IPS-18a (cell line): ENCODE results near the gene BICRAL.

ENCODE experiments used
- H3K27ac ChIP-seq: one replicate; pipeline ENCODE4 v1.5.1; 2013; ENCODE audit warnings: low read length
- H3K27me3 ChIP-seq: one replicate; pipeline ENCODE4 v1.6.1; 2013; ENCODE audit warnings: mild to moderate bottlenecking, low read length; ENCODE audit not compliant: control insufficient read depth, insufficient read depth
- H3K36me3 ChIP-seq: one replicate; pipeline ENCODE4 v1.6.1; 2013; ENCODE audit warnings: low read depth, low read length; ENCODE audit not compliant: control insufficient read depth
- H3K4me1 ChIP-seq: one replicate; pipeline ENCODE4 v1.6.1; 2013; ENCODE audit warnings: low read depth, low read length; ENCODE audit not compliant: control insufficient read depth
- H3K4me3 ChIP-seq: one replicate; pipeline ENCODE4 v1.5.1; 2013; ENCODE audit warnings: low read length
- H3K9ac ChIP-seq: one replicate; pipeline ENCODE4 v1.6.1; 2013; ENCODE audit warnings: mild to moderate bottlenecking, low read length, moderate library complexity
- H3K9me3 ChIP-seq: one replicate; pipeline ENCODE4 v1.6.1; 2013; ENCODE audit warnings: low read depth, low read length; ENCODE audit not compliant: control insufficient read depth

BICRAL gene

DNA sequence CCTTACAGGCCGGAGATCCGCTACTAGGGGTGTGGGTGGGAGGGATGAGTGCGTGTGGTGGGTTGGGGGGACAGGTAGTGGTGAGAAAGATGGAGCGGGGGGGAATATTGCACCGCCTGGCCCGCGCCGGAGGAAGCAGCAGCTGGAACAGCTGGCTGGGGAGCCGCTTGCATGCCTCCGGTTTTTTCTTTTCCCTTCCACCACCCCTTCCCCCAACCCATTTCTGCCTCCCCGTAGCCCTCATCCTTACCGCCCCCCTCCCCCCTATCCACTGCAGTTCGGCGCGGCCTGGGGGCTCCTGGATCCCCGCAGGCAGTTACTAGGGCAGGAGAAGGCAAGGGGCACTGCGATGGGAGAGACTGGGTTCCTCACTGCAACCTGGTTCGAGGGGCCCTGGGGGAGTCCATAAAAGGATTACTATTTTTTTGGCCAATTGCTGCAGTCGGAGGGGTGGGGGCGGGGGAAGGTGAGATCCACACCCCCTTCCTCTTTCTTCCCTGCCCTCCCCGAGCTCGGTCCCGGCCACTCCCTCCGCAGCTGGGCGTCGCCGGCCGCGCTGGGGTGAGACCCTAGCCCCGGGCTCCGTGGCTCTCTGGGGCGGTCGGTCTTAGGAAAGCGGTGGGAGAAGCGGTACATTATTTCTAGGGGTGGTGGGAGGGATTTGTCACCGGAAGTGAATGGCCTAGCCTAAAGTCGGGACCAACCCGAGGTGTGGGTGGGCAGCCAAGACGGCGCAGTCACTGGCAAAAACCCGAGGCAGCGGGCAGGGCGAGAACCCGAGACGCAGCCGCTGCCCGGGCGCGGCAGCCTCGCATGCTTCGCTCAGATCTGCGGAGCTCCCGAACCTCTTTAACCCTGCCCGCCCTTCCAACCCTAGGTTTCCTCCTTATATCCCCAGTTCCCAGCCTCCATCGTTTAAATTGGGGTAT lies 35.1 kb upstream of the BICRAL start:
- H3K27me3 ChIP-seq = no peaks in the 10 kb centered on the region
- no peaks in the 10 kb centered on the region for H3K36me3 ChIP-seq
- H3K27ac ChIP-seq = peak overlapping the region; percentile 87
- no peaks in the 10 kb centered on the region for H3K9me3 ChIP-seq
- H3K9ac ChIP-seq = peak overlapping the region; percentile 91
- peak overlapping the region; percentile 90 for H3K4me3 ChIP-seq
- H3K4me1 ChIP-seq = peaks cover 9% of the 10 kb centered on the region

DNA sequence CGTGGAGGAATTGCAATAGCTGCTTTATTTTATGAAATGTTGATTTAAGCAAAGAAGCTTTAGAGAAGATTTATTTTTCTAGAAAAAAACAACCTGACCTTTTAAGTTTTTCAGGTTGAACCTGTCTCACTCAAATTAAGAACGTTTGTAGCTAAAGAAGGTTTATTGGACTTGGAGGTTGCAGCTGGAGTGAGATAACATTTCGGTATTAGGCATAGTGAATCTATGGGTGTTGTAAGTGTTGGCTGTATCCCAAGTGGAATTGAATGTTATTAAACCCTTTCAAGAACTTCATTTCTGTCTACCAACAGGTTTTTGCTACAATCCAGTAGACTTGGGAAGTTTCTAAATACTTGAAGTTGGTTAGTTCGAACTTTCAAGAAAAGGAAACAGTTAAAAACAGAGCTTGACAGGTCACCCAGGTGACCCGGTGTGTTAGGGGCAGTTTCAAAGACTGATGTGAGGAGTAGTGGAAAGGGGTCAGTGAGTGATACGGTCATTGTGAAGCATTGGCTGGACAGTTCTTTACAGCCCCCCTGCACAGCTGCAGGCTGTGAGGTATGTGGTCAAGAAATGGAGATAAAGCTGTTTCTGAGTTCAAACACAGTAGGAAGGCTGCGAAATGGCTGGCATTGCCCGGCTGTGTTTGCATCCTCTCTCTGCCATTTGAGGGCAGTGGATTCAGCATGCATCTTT lies 33.5 kb upstream of the BICRAL start:
- no peaks in the 10 kb centered on the region for H3K9me3 ChIP-seq
- H3K9ac ChIP-seq = no peak overlapping the region
- H3K4me1 ChIP-seq = peaks cover 9% of the 10 kb centered on the region
- H3K4me3 ChIP-seq = peak overlapping the region; percentile 90
- no peaks in the 10 kb centered on the region for H3K27me3 ChIP-seq
- no peaks in the 10 kb centered on the region for H3K36me3 ChIP-seq
- H3K27ac ChIP-seq = no peak overlapping the region

DNA sequence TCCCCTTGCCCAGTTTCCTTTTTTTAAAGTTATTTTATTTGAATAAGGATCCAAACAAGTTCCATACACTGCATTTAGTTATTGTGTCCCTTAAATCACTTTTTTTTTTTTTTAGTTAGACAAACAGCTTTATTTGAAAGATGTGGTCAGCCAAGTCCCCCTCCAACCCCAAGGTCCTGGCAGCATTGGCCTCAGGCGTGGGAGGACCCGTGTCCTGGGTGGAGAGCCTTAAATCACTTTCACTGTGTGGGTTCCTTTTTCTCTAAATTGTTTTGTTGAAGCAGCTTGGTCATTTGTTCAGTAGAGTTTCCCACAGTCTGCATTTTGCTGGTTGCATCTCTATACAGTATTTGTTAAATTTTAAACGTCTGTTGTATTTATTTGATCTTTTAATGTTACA lies 30.8 kb upstream of the BICRAL start:
- Histone ChIP-seq H3K27me3 (no peaks in the 10 kb centered on the region), H3K4me3 (no peak overlapping the region), H3K9me3 (no peaks in the 10 kb centered on the region), H3K4me1 (peaks cover 13% of the 10 kb centered on the region), H3K9ac (no peak overlapping the region), H3K27ac (no peak overlapping the region), H3K36me3 (no peaks in the 10 kb centered on the region)

DNA sequence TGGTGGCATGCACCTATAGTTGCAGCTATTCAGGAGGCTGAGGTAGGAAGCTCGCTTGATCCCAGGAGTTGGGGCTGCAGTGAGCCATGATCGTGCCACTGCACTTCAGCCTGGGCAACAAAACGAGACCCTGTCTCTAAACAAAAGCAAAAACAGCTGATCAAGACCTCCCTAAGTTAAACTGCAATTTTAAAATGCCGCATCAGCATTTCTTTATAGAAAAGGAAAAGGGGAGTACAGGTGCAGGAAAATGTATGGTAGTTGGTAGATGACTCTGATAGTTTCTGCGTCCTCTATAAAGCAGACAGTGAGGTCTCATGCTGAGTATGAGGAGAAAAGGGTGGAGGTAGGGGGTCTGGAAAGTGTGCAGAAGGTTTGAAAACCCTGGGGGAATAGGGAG lies 27.1 kb upstream of the BICRAL start:
- Histone ChIP-seq H3K36me3 (no peaks in the 10 kb centered on the region), H3K9ac (no peak overlapping the region), H3K9me3 (no peaks in the 10 kb centered on the region), H3K4me1 (peaks cover 28% of the 10 kb centered on the region), H3K4me3 (no peak overlapping the region), H3K27ac (no peak overlapping the region), H3K27me3 (no peaks in the 10 kb centered on the region)

DNA sequence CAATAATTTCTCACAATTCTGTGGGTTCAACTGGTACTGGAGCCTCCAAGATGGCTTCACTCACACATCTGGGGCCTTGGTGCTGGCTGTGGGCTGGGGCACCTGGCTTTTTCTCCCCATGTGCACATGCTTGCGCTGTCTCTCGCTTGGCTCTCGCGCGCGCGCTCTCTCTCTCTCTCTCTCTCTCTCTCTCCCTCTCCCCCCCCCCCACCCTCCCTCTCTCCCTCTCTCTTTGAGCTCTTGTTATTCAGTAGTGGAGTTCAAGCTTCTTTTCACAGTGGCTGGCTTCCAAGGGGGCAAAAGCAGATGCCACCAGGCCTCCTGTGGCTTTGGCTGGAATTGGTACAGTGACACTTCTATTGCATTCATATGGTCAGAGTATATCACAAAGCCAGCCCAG lies 25.1 kb upstream of the BICRAL start:
- Histone ChIP-seq H3K9me3 (no peaks in the 10 kb centered on the region), H3K27me3 (no peaks in the 10 kb centered on the region), H3K4me1 (peaks cover 30% of the 10 kb centered on the region), H3K27ac (peak overlapping the region; percentile 85), H3K4me3 (peak overlapping the region; percentile 39), H3K36me3 (no peaks in the 10 kb centered on the region), H3K9ac (peak overlapping the region; percentile 62)

DNA sequence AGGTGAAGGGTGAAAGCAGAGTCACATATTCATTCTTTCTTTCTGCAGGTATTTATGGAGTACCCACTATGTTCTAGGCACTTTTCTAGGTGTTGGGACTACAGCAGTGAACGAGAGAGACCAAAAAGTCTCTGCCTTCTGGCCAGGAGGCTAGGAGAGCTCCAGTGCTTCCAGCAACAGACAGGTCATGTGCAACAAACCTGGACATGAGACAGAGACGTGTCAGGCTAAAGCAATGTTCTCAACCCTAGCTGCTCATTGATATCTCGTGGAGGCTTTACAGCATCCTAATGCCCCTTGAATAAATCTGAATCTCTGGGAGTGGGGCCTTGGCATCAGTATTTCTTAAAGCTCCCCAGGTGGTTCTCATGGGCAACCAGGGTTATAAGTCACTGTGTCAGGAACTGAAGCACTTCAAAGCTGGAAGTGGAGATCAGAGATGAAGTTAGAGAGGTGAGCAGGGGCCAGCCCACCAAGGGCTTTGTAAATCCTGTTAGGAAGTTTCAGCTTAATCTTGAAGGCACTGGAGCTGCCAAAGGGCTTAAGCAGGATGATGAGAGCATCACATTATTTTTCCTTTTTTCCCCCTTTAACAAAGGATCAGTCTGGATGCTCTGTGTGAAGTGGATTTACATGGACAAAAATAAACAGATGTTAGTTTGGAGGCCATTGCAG lies 23.0 kb upstream of the BICRAL start:
- Histone ChIP-seq H3K4me3 (no peak overlapping the region), H3K4me1 (peaks cover 35% of the 10 kb centered on the region), H3K27ac (no peak overlapping the region), H3K9me3 (no peaks in the 10 kb centered on the region), H3K9ac (no peak overlapping the region), H3K36me3 (no peaks in the 10 kb centered on the region), H3K27me3 (no peaks in the 10 kb centered on the region)

DNA sequence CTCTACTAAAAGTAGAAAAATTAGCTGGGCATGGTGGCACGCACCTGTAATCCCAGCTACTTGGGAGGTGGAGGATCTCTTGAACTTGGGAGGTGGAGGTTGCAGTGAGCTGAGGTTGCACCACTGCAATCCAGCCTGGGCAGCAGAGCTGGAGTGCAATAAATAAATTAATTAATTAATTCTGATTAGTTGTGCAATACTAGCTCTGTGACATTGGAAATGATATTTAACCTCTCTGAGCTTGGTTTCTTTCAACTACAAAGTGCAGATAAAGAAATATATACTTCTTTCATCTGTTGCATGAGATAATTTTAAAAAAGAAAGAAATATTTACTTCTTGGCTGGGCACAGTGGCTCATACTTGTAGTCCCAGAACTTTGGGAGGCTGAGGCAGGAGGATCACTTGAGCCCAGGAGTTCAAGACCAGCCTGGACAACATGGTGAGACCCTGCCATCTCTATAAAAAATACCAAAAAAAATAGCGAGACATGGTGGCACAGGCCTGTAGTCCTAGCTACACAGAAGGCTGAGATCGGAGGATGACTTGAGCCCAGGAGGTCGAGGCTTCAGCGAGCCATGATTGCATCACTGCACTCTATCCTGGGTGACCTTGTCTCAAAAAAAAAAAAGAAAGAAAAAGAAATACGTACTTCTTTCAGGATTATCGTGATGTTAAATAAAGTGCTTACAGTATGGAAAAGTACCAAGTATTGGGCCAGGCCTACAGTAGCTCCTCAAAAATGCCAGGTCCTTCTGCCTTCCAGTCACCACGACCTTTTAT lies 20.4 kb upstream of the BICRAL start:
- Histone ChIP-seq H3K4me1 (peaks cover 23% of the 10 kb centered on the region), H3K36me3 (no peaks in the 10 kb centered on the region), H3K27ac (no peak overlapping the region), H3K9me3 (no peaks in the 10 kb centered on the region), H3K9ac (no peak overlapping the region), H3K4me3 (no peak overlapping the region), H3K27me3 (no peaks in the 10 kb centered on the region)

DNA sequence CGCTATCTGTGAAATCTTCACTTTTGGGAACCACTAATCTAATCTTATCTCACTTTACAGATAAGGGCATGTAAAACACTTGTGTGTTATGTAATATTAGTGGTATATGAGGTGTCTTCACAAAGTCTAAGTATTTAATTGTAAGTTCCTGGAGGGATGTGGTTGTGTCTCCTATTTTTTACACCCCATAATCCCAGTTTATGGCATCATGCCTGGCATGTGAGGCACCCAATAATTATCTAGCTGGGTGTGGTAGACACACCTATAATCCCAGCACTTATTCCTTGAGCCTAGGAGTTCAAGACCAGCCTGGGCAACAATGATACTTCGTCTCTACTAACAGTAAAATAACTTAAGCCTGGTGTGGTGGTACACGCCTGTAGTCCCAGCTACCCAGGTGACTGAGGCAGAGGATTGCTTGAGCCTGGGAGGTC lies 19.4 kb upstream of the BICRAL start:
- Histone ChIP-seq H3K27ac (no peak overlapping the region), H3K36me3 (no peaks in the 10 kb centered on the region), H3K9ac (no peak overlapping the region), H3K27me3 (no peaks in the 10 kb centered on the region), H3K9me3 (no peaks in the 10 kb centered on the region), H3K4me1 (peaks cover 15% of the 10 kb centered on the region), H3K4me3 (no peak overlapping the region)

DNA sequence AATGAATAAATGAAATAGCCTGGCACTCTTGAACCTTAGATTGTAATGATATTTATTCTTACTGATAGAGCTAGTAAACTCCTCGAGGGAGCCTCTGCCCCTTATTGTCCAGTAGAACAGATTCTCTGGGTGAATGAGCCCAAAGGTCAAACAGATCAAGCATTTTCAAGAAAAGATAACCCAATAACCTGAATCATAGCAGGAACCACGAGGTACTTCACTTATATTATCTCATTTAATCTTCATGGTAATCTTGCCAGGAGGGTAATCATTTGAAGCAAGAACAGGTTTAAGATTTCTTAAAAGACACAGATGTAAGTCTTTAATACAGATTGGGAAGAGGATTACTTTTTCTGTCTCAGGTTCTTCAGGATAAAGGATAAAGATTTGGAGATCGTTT lies 18.9 kb upstream of the BICRAL start:
- Histone ChIP-seq H3K4me1 (peaks cover 10% of the 10 kb centered on the region), H3K27me3 (no peaks in the 10 kb centered on the region), H3K9me3 (no peaks in the 10 kb centered on the region), H3K27ac (no peak overlapping the region), H3K9ac (no peak overlapping the region), H3K4me3 (no peak overlapping the region), H3K36me3 (no peaks in the 10 kb centered on the region)

DNA sequence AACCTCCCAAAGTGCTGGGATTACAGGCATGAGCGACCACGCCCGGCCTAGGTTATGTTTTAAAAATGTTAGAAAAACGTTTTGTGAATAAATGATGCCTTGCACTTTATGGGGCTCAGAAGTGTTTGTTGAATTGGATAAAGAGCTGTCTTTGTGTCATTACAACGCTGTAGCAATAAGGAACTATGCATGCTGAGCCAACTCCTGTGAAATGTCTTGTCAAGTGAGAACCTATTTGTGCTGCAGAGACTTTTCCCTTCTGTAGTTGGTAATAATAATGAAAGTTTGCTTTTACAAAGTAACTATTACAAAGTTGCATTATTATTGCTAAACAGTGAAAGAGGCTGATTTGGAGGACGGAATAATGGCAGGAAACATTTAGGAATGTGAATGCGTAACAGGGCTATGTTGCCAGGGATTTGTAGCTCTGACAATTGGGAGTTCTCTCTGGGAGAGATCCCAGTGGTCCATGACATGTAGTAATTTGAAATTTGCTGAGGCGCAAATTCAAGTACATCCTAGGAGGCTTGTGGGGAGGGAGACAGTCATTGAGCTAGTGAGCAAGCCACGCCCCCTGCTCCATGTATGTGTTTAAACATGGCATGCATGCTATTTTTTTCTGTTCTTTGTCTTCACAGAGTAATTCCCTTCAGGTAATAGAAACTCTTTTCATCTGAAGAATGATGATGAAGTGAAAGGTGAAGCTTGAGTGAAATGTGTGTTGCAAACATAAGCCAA lies 16.8 kb upstream of the BICRAL start:
- H3K9ac ChIP-seq = no peak overlapping the region
- H3K4me3 ChIP-seq = no peak overlapping the region
- H3K4me1 ChIP-seq = peaks cover 7% of the 10 kb centered on the region
- H3K36me3 ChIP-seq = no peaks in the 10 kb centered on the region
- H3K9me3 ChIP-seq = no peaks in the 10 kb centered on the region
- no peaks in the 10 kb centered on the region for H3K27me3 ChIP-seq
- no peak overlapping the region for H3K27ac ChIP-seq
